Activated CD8-positive, alpha-beta memory T cell treated with anti-CD3 and anti-CD28 coated beads, Interleukin-2, amount 50 U/mL, for 4 hours (primary cell): ENCODE measurements around the gene DCDC2.

Source experiments
- DNase-seq: peaks from one replicate; pipeline ENCODE4 v3.0.0-alpha.2; 2020

The DCDC2 gene

GRCh38 chr6:24139639-24140038 lies 218.2 kb downstream of the DCDC2 start:
- no peak for DNase-seq

- no peak for DNase-seq
Observed at GRCh38 chr6:24139080-24139479, 218.8 kb downstream of the DCDC2 start.

GRCh38 chr6:24131751-24132150 lies 226.1 kb downstream of the DCDC2 start:
- DNase-seq = no peak

- no peak for DNase-seq
Observed at GRCh38 chr6:24127316-24127715, 230.5 kb downstream of the DCDC2 start.

- DNase-seq = no peak
Observed at GRCh38 chr6:24126586-24127192, 231.2 kb downstream of the DCDC2 start.

GRCh38 chr6:24125980-24126379 lies 231.9 kb downstream of the DCDC2 start, which contains the start of gene NRSN1:
TSS of gene NRSN1 (plus strand) at chr6:24126215. CDS start at chr6:24134328, 8,113 bp downstream.
- DNase-seq = no peak

- no peak for DNase-seq
Observed at GRCh38 chr6:24122139-24122538, 235.7 kb downstream of the DCDC2 start.
